Myometrial cell (primary cell): ENCODE measurements around the gene KLF7. TPM values are rescaled to one million over a fixed set of nuclear protein-coding genes. Genes with fewer than 3 reads are reported as not detected.

Experiments used
- total RNA-seq: library from RNA; depleted of rRNA; stranded (reverse); fragments of >200 nt; gene quantifications from 2 replicates; pipeline ENCODE4 v1.2.3, GENCODE V29; 2015

KLF7 gene
- total RNA-seq, result 18.5 and 25.7 TPM in 2 replicates

GRCh38 chr2:207165121-207166038 lies at the start of gene KLF7:
KLF7 (minus strand) TSS chr2:207165948; CDS start chr2:207165568, 380 bp downstream.

Other genes with a start within 250 kb of the KLF7 start
- not detected in 2 replicates for gene CPO, start 226.4 kb downstream of the KLF7 start, total RNA-seq